Activated T-helper 2 cell treated with anti-CD3 and anti-CD28 coated beads, Interferon-gamma antibody, Interleukin-2, Interleukin-4, amounts not matched to agents 10 μg/mL and 5 μg/mL and 100 μg/mL, durations not matched to agents 14 hours and 24 hours and 36 hours (primary cell): ENCODE results near the gene MAP4K3. TPM values are rescaled to one million over a fixed set of nuclear protein-coding genes. Genes with fewer than 3 reads are reported as not detected.
A peak's percentile ranks its signal among the peaks of the same experiment; 100 is the strongest.

Source experiments
- DNase-seq: peaks from one replicate; pipeline ENCODE4 v3.0.0; 2021; ENCODE audit warnings: low spot score
- H3K27ac Mint-ChIP-seq: one replicate; pipeline ENCODE4 v1.8.0; 2021; ENCODE audit warnings: mixed read lengths
- H3K27me3 Mint-ChIP-seq: one replicate; pipeline ENCODE4 v1.8.0; 2021; ENCODE audit warnings: low read depth, mixed read lengths
- H3K36me3 Mint-ChIP-seq: one replicate; pipeline ENCODE4 v1.8.0; 2021; ENCODE audit warnings: low read depth, mixed read lengths
- H3K4me1 Mint-ChIP-seq: one replicate; pipeline ENCODE4 v1.8.0; 2021; ENCODE audit warnings: low read depth, mixed read lengths
- H3K4me3 Mint-ChIP-seq: one replicate; pipeline ENCODE4 v1.8.0; 2021; ENCODE audit warnings: low read depth, mild to moderate bottlenecking, moderate library complexity, mixed read lengths
- H3K9me3 Mint-ChIP-seq: one replicate; pipeline ENCODE4 v1.8.0; 2021; ENCODE audit warnings: mixed read lengths
- intact Hi-C: fragments of 100-400 bp; cut with micrococcal nuclease; formaldehyde crosslinking; loops from one replicate; pipeline ENCODE4 v1.15.1; 2023
- total RNA-seq: library from RNA; stranded (reverse); gene quantifications from 2 replicates; pipeline ENCODE4 v1.2.3, GENCODE V29; 2022

The MAP4K3 gene
- total RNA-seq, 1 donor from 2014 or later = 22.7 TPM

GRCh38 chr2:39223909-39224308, 213.2 kb downstream of the MAP4K3 start:
- intact Hi-C loops = no loop called here
- Mint-ChIP-seq H3K4me1 (peaks cover 46% of the 10 kb centered on the region), H3K4me3 (no peak overlapping the region)

GRCh38 chr2:39221459-39221858, 215.6 kb downstream of the MAP4K3 start:
- Mint-ChIP-seq H3K27me3 (no peaks in the 10 kb centered on the region), H3K4me1 (peaks cover 47% of the 10 kb centered on the region), H3K36me3 (peaks cover 9% of the 10 kb centered on the region), H3K4me3 (no peak overlapping the region), H3K27ac (no peak overlapping the region), H3K9me3 (peaks cover 6% of the 10 kb centered on the region)
- intact Hi-C loops = no loop called here
- no peak for DNase-seq

More at GRCh38 chr2:39223909-39224308, 213.2 kb downstream of the MAP4K3 start:
- peaks cover 6% of the 10 kb centered on the region for H3K9me3 Mint-ChIP-seq
- H3K27me3 Mint-ChIP-seq = no peaks in the 10 kb centered on the region
- no peak for DNase-seq
- no peak overlapping the region for H3K27ac Mint-ChIP-seq
- H3K36me3 Mint-ChIP-seq = peaks cover 9% of the 10 kb centered on the region

GRCh38 chr2:39220136-39220535, 216.9 kb downstream of the MAP4K3 start:
- H3K27ac Mint-ChIP-seq = peak overlapping the region; percentile 59
- H3K36me3 Mint-ChIP-seq = peaks cover 10% of the 10 kb centered on the region
- no peak overlapping the region for H3K4me3 Mint-ChIP-seq
- H3K4me1 Mint-ChIP-seq = peaks cover 50% of the 10 kb centered on the region
- intact Hi-C loops = no loop called here
- H3K9me3 Mint-ChIP-seq = peaks cover 6% of the 10 kb centered on the region
- DNase-seq = no peak
- H3K27me3 Mint-ChIP-seq = no peaks in the 10 kb centered on the region

GRCh38 chr2:39218391-39218790, 218.7 kb downstream of the MAP4K3 start:
- Mint-ChIP-seq H3K27ac (peak overlapping the region; percentile 82), H3K4me1 (peaks cover 56% of the 10 kb centered on the region), H3K27me3 (no peaks in the 10 kb centered on the region), H3K9me3 (peaks cover 12% of the 10 kb centered on the region), H3K4me3 (peak overlapping the region; percentile 37), H3K36me3 (peaks cover 24% of the 10 kb centered on the region)
- intact Hi-C loops = loop anchor here (5.0 kb wide), 1 partner anchor 274 kb away; no protein-coding TSS in a partner anchor
- no peak for DNase-seq

- peak overlapping the region; percentile 88 for H3K27ac Mint-ChIP-seq
- peaks cover 16% of the 10 kb centered on the region for H3K9me3 Mint-ChIP-seq
- no peaks in the 10 kb centered on the region for H3K27me3 Mint-ChIP-seq
- intact Hi-C loops = loop anchor here (1.0 to 5.0 kb wide), 6 partner anchors 8 to 296 kb away; no protein-coding TSS in a partner anchor
- no peak for DNase-seq
- peaks cover 27% of the 10 kb centered on the region for H3K36me3 Mint-ChIP-seq
- peaks cover 60% of the 10 kb centered on the region for H3K4me1 Mint-ChIP-seq
- peak overlapping the region; percentile 38 for H3K4me3 Mint-ChIP-seq
Measured at GRCh38 chr2:39217192-39217550, 219.9 kb downstream of the MAP4K3 start.

GRCh38 chr2:39216346-39217191, 220.5 kb downstream of the MAP4K3 start:
- peak; percentile 87 for DNase-seq
- Mint-ChIP-seq H3K4me1 (peaks cover 64% of the 10 kb centered on the region), H3K27me3 (no peaks in the 10 kb centered on the region), H3K36me3 (peaks cover 24% of the 10 kb centered on the region), H3K27ac (peak overlapping the region; percentile 88), H3K9me3 (peaks cover 10% of the 10 kb centered on the region), H3K4me3 (peak overlapping the region; percentile 38)
- intact Hi-C loops = loop anchor here (1.0 to 5.0 kb wide), 6 partner anchors 9 to 296 kb away; no protein-coding TSS in a partner anchor

GRCh38 chr2:39215545-39215944, 221.5 kb downstream of the MAP4K3 start:
- intact Hi-C loops = loop anchor here (2.0 to 5.0 kb wide), 2 partner anchors 13 to 277 kb away; no protein-coding TSS in a partner anchor
- Mint-ChIP-seq H3K27ac (peak overlapping the region; percentile 88), H3K36me3 (peaks cover 26% of the 10 kb centered on the region), H3K4me1 (peaks cover 70% of the 10 kb centered on the region), H3K4me3 (no peak overlapping the region), H3K27me3 (no peaks in the 10 kb centered on the region), H3K9me3 (peaks cover 10% of the 10 kb centered on the region)
- DNase-seq = no peak

GRCh38 chr2:39213015-39213414, 224.1 kb downstream of the MAP4K3 start:
- H3K27ac Mint-ChIP-seq = no peak overlapping the region
- H3K9me3 Mint-ChIP-seq = peaks cover 10% of the 10 kb centered on the region
- H3K4me1 Mint-ChIP-seq = peaks cover 59% of the 10 kb centered on the region
- H3K4me3 Mint-ChIP-seq = no peak overlapping the region
- H3K36me3 Mint-ChIP-seq = peaks cover 26% of the 10 kb centered on the region
- DNase-seq = no peak
- intact Hi-C loops = no loop called here
- H3K27me3 Mint-ChIP-seq = no peaks in the 10 kb centered on the region

GRCh38 chr2:39210846-39211245, 226.2 kb downstream of the MAP4K3 start:
- no peak overlapping the region for H3K4me3 Mint-ChIP-seq
- intact Hi-C loops = no loop called here
- no peaks in the 10 kb centered on the region for H3K27me3 Mint-ChIP-seq
- DNase-seq = no peak
- H3K4me1 Mint-ChIP-seq = peaks cover 42% of the 10 kb centered on the region
- no peak overlapping the region for H3K27ac Mint-ChIP-seq
- peaks cover 10% of the 10 kb centered on the region for H3K9me3 Mint-ChIP-seq
- H3K36me3 Mint-ChIP-seq = peaks cover 26% of the 10 kb centered on the region

- DNase-seq = no peak
- Mint-ChIP-seq H3K4me3 (no peak overlapping the region), H3K27ac (peak overlapping the region; percentile 33), H3K27me3 (no peaks in the 10 kb centered on the region), H3K9me3 (peaks cover 34% of the 10 kb centered on the region), H3K36me3 (peaks cover 36% of the 10 kb centered on the region), H3K4me1 (peaks cover 24% of the 10 kb centered on the region)
- intact Hi-C loops = no loop called here
Measured at GRCh38 chr2:39203382-39203781, 233.7 kb downstream of the MAP4K3 start.

GRCh38 chr2:39202639-39203369, 234.3 kb downstream of the MAP4K3 start:
- Mint-ChIP-seq H3K27me3 (no peaks in the 10 kb centered on the region), H3K36me3 (peaks cover 38% of the 10 kb centered on the region), H3K9me3 (peaks cover 37% of the 10 kb centered on the region), H3K4me1 (peaks cover 24% of the 10 kb centered on the region), H3K27ac (peak overlapping the region; percentile 64), H3K4me3 (no peak overlapping the region)
- DNase-seq = no peak
- intact Hi-C loops = no loop called here
